MM.1S (cell line): ENCODE data around the gene ACOT13.

Experiments
- EZH2 ChIP-seq: fragments of 300-600 bp; sonication (generic); optimal IDR thresholded peaks from 2 replicates; pipeline ENCODE3; 2017; ENCODE audit warnings: low read depth, mild to moderate bottlenecking, antibody characterized with exemption, low read length, mixed read lengths
- EZH2phosphoT487 ChIP-seq: fragments of 300-600 bp; sonication (generic); IDR thresholded peaks from 2 replicates; pipeline ENCODE4 v1.6.1; 2018; ENCODE audit warnings: antibody characterized with exemption, low read length
- TF ChIP-seq, protein P1 (sequence below): fragments of 300-600 bp; sonication (generic); IDR thresholded peaks from 2 replicates; pipeline ENCODE4 v1.5.1; 2016; ENCODE audit warnings: antibody characterized with exemption, low read length, mixed read lengths

DNA sequence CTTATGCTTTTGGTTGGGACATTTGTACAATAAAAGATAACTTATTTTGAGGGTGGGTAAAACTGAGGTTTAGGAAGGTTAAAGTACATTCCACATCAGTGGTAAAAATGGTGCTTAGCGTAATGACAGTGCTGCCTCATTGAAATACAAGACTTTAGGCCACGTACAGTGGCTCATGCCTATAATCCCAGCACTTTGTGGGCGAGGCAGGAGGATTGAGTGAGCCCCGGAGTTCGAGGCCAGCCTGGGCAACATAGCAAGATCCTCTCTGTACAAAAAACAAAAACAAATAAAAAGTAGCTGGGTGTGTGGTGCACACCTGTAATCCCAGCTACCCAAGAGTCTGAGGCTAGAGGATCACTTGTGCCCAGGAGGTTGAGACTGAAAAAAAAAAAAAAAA is 18.6 kb upstream of the ACOT13 start:
- TF ChIP-seq, protein P1, sequence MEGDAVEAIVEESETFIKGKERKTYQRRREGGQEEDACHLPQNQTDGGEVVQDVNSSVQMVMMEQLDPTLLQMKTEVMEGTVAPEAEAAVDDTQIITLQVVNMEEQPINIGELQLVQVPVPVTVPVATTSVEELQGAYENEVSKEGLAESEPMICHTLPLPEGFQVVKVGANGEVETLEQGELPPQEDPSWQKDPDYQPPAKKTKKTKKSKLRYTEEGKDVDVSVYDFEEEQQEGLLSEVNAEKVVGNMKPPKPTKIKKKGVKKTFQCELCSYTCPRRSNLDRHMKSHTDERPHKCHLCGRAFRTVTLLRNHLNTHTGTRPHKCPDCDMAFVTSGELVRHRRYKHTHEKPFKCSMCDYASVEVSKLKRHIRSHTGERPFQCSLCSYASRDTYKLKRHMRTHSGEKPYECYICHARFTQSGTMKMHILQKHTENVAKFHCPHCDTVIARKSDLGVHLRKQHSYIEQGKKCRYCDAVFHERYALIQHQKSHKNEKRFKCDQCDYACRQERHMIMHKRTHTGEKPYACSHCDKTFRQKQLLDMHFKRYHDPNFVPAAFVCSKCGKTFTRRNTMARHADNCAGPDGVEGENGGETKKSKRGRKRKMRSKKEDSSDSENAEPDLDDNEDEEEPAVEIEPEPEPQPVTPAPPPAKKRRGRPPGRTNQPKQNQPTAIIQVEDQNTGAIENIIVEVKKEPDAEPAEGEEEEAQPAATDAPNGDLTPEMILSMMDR, result no peak
- TF ChIP-seq EZH2 (no peak), EZH2phosphoT487 (no peak)
